Pancreas (tissue), 10 donors: ENCODE measurements around the gene OR11A1. TPM values are rescaled to one million over a fixed set of nuclear protein-coding genes. Genes with fewer than 3 reads are reported as not detected.

Experiments used
- ATAC-seq, 4 donors: fragments of 200-7000 bp; cut with Tn5 transposase; one replicate each; pipeline versions ENCODE4 v1.8.0 to v1.9.1; 2020; ENCODE audit warnings: mild to moderate bottlenecking in 4 of 4, moderate library complexity in 4 of 4
- DNase-seq, 6 donors: peaks; one replicate each; pipeline ENCODE4 v3.0.0-alpha.2; 2020
- FAIRE-seq: peaks from 2 replicates; lab custom pipeline; 2012; peaks lifted over from hg19 to GRCh38; lab: Jason Lieb, UNC
- H3K27ac ChIP-seq, 4 donors: fragments of 200-600 bp; sonication (generic); 1 replicate in 3 of 4; 2 replicates in 1 of 4; pipeline versions ENCODE4 v1.5.0 to v1.8.0; 2020
- H3K27me3 ChIP-seq, 4 donors: fragments of 200-600 bp; one replicate each; pipeline ENCODE4 v1.8.0; 2021
- H3K36me3 ChIP-seq, 3 donors: fragments of 200-600 bp; sonication (generic) in 1 of 3; one replicate each; pipeline versions ENCODE4 v1.5.0 to v1.8.0; 2020 to 2021
- H3K4me1 ChIP-seq, 3 donors: fragments of 200-600 bp; one replicate each; pipeline ENCODE4 v1.8.0; 2021
- H3K4me3 ChIP-seq, 4 donors: fragments of 200-600 bp; sonication (generic) in 2 of 4; one replicate each; pipeline versions ENCODE4 v1.5.0 to v1.8.0; 2020 to 2021
- H3K9me3 ChIP-seq, 4 donors: fragments of 200-600 bp; one replicate each; pipeline ENCODE4 v1.8.0; 2021
- CTCF ChIP-seq, 4 donors: fragments of 200-600 bp; sonication (generic) in 3 of 4; IDR thresholded peaks; one replicate each; pipeline versions ENCODE4 v1.5.0 to v1.8.0; 2021; ENCODE audit warnings: antibody characterized with exemption in 4 of 4
- WGBS, 2 donors: extraction: QIAGEN DNeasy Blood & Tissue Kit; methylation state at CpG; one replicate each; pipeline ENCODE4 v1.1.7; 2013; 5-methylcytosine and 5-hydroxymethylcytosine counted together
- intact Hi-C, 3 donors: fragments of 100-400 bp; cut with DNase I; formaldehyde crosslinking; loops; one replicate each; pipeline versions ENCODE4 v1.11.1 to v1.14.2; 2022
- polyA plus RNA-seq, 2 donors: library from polyadenylated mRNA; stranded (reverse); fragments of 200-250 nt; gene quantifications; one replicate each; pipeline ENCODE4 v1.2.3, GENCODE V29; 2013
- total RNA-seq, 6 donors: library from RNA; stranded (reverse); fragmentation: NEBNext Ultra II Directional in 4 of 6; extraction: Animal tissue kit (Norgen Biotek cat#: 25700) in 4 of 6; gene quantifications; one replicate each; pipeline versions ENCODE4 v1.2.1 to v1.2.4, GENCODE V29; 2021 to 2023
- donor health status: healthy with polysubstance abuse.
- donor health status: DM: no; HTN: no; CAD: no; lungs with moderate emphysema.
- donor health status: DM: no; HTN: no; CAD: no.
- donor health status: control.
- donor health status: control.
- donor health status: Bipolar disorder and iron deficiency.
- donor health status: DM: yes; HTN: yes; CAD: no.
- donor health status: DM: no; HTN: no; CAD: no.
- donor health status: DM: no; HTN: no; CAD: no.
- donor health status: DM: yes; HTN: yes; CAD: no.

The OR11A1 gene
- total and polyA plus RNA-seq, 8 donors, result not detected

- intact Hi-C loops, result no loop called here
- no peak for FAIRE-seq
Observed at GRCh38 chr6:29399525-29399924, 57.3 kb downstream of the OR11A1 start.

DNA sequence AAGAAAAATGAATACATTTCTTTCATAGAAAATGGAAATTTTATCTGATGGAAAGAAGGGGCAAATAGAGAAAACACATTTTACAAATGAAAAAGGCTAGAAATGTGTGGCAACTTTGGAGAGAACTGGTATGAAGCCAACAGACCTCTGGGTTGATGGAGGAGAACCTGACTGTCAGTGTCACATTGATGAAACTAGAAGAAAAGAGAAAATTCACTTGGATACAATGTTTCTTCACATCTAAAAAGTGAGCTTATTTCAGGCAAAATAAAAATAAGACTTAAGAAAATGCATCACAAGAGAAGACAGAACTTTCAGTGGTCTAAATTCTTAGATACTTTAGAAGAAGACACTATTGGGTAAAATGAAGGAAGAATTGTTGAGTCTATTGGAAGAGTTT, 61.5 kb downstream of the OR11A1 start, which contains the start of gene OR12D2:
TSS of gene OR12D2 (plus strand) at position 301 of the 400 bp plus-strand sequence. CDS start 1,069 bp downstream, outside the sequence.
- no peak for ATAC-seq
- no peak for DNase-seq
- no peak for FAIRE-seq
- H3K4me3 ChIP-seq, result no peak within 1 kb of the TSS
- TF ChIP-seq CTCF (IDR thresholded peaks at IDR 0.05), result no peak
- intact Hi-C loops, result no loop called here
- no peak within 1 kb of the TSS for H3K27ac ChIP-seq
- H3K9me3 ChIP-seq, result no peaks in the 10 kb centered on the region
- H3K27me3 ChIP-seq, result peaks cover 0 to 4% (median 2%) of the 10 kb centered on the region in 4 donors
- H3K4me1 ChIP-seq, result no peaks in the 10 kb centered on the region
- no peaks in the 10 kb centered on the region for H3K36me3 ChIP-seq

More at GRCh38 chr6:29399525-29399924, 57.3 kb downstream of the OR11A1 start:
- ATAC-seq (no peak), DNase-seq (no peak)
- no peak for TF ChIP-seq CTCF (IDR thresholded peaks at IDR 0.05)
- Histone ChIP-seq H3K4me3 (no peak overlapping the region), H3K36me3 (no peaks in the 10 kb centered on the region), H3K4me1 (no peaks in the 10 kb centered on the region), H3K27ac (no peak overlapping the region), H3K9me3 (no peaks in the 10 kb centered on the region), H3K27me3 (no peaks in the 10 kb centered on the region)
- WGBS, 2 donors, result 35 to 57% methylated on average over 2 of the region's 2 CpGs

- no peaks in the 10 kb centered on the region for H3K36me3 ChIP-seq
- H3K4me3 ChIP-seq, result no peak overlapping the region
- intact Hi-C loops, result no loop called here
- H3K4me1 ChIP-seq, result no peaks in the 10 kb centered on the region
- H3K9me3 ChIP-seq, result no peaks in the 10 kb centered on the region
- H3K27me3 ChIP-seq, result peaks cover 0 to 6% (median 2%) of the 10 kb centered on the region in 4 donors
- no peak for DNase-seq
- ATAC-seq, result no peak
- FAIRE-seq, result no peak
- WGBS, 2 donors, result 28 to 61% methylated on average over 4 of the region's 4 CpGs
- TF ChIP-seq CTCF (IDR thresholded peaks at IDR 0.05), result no peak
- no peak overlapping the region for H3K27ac ChIP-seq
Observed at GRCh38 chr6:29388533-29388932, 68.3 kb downstream of the OR11A1 start.

GRCh38 chr6:29376003-29376402, 80.9 kb downstream of the OR11A1 start:
- Histone ChIP-seq H3K27me3 (peaks cover 0 to 3% (median 0%) of the 10 kb centered on the region in 4 donors), H3K4me1 (no peaks in the 10 kb centered on the region), H3K9me3 (no peaks in the 10 kb centered on the region), H3K27ac (no peak overlapping the region), H3K36me3 (no peaks in the 10 kb centered on the region), H3K4me3 (no peak overlapping the region)
- FAIRE-seq, result no peak
- peak in 1 of 4 donors; percentile 57 for ATAC-seq
- no peak for TF ChIP-seq CTCF (IDR thresholded peaks at IDR 0.05)
- no peak for DNase-seq
- intact Hi-C loops, result no loop called here

Other genes starting within 250 kb of the OR11A1 start
- not detected for gene OR14J1, start 155.4 kb downstream of the OR11A1 start, total RNA-seq
- gene OR14J1, start 155.4 kb downstream of the OR11A1 start, polyA plus RNA-seq, result not detected
- not detected for gene OR5V1, start 88.2 kb downstream of the OR11A1 start, total RNA-seq
- not detected for gene OR5V1, start 88.2 kb downstream of the OR11A1 start, polyA plus RNA-seq
- gene OR12D3, start 81.8 kb downstream of the OR11A1 start, total RNA-seq, result not detected
- not detected for gene OR12D3, start 81.8 kb downstream of the OR11A1 start, polyA plus RNA-seq
- gene OR12D2, start 61.4 kb downstream of the OR11A1 start, total RNA-seq, result not detected
- gene OR12D2, start 61.4 kb downstream of the OR11A1 start, polyA plus RNA-seq, result not detected
- not detected for gene OR12D1, start 42.1 kb downstream of the OR11A1 start, total RNA-seq
- not detected for gene OR12D1, start 42.1 kb downstream of the OR11A1 start, polyA plus RNA-seq
- gene OR10C1, start 17.8 kb downstream of the OR11A1 start, total RNA-seq, result not detected
- not detected for gene OR10C1, start 17.8 kb downstream of the OR11A1 start, polyA plus RNA-seq
- not detected for gene OR2H1, start 84 bp upstream of the OR11A1 start, total RNA-seq
- gene OR2H1, start 84 bp upstream of the OR11A1 start, polyA plus RNA-seq, result not detected
- not detected for gene MAS1L, start 30.9 kb upstream of the OR11A1 start, total RNA-seq
- gene MAS1L, start 30.9 kb upstream of the OR11A1 start, polyA plus RNA-seq, result not detected
- gene UBD, start 102.7 kb upstream of the OR11A1 start, total RNA-seq, result 100 to 1,000 TPM in 2 of 6 donors, 1 to 10 TPM in 3, under 1 TPM in 1; 0.66 to 331 (median 6.3) TPM
- gene UBD, start 102.7 kb upstream of the OR11A1 start, polyA plus RNA-seq, result 10 to 100 TPM in 1 of 2 donors, 1 to 10 TPM in 1; 4.4 to 32.2 TPM
- not detected for gene OR2H2, start 128.1 kb upstream of the OR11A1 start, total RNA-seq
- not detected for gene OR2H2, start 128.1 kb upstream of the OR11A1 start, polyA plus RNA-seq
- gene GABBR1, start 176.1 kb upstream of the OR11A1 start, total RNA-seq, result 10 to 100 TPM in 1 of 6 donors, 1 to 10 TPM in 5; 5.2 to 21.1 (median 7.5) TPM
- 10 to 100 TPM; 24.1 to 26.7 TPM for gene GABBR1, start 176.1 kb upstream of the OR11A1 start, polyA plus RNA-seq
- not detected for gene MOG, start 200.0 kb upstream of the OR11A1 start, total RNA-seq
- gene MOG, start 200.0 kb upstream of the OR11A1 start, polyA plus RNA-seq, result not detected
- under 1 TPM in 2 of 6 donors, not detected in 4; 0.09 to 0.12 TPM for gene ZFP57, start 224.1 kb upstream of the OR11A1 start, total RNA-seq
- 1 to 10 TPM in 1 of 2 donors, not detected in 1; 1.1 TPM for gene ZFP57, start 224.1 kb upstream of the OR11A1 start, polyA plus RNA-seq